Osteocyte (in vitro differentiated cells): ENCODE results near the gene NHLH2. TPM values are rescaled to one million over a fixed set of nuclear protein-coding genes. Genes with fewer than 3 reads are reported as not detected.
A peak's percentile ranks its signal among the peaks of the same experiment; 100 is the strongest.

Experiments
- DNase-seq: peaks from one replicate; pipeline ENCODE4 v3.0.0; 2021; ENCODE audit warnings: mixed read lengths; ENCODE audit not compliant: unreplicated experiment; ENCODE audit errors: extremely low spot score
- H3K27ac Mint-ChIP-seq: one replicate; pipeline ENCODE4 v1.8.0; 2021; ENCODE audit warnings: mild to moderate bottlenecking, mixed read lengths; ENCODE audit not compliant: unreplicated experiment
- H3K27me3 Mint-ChIP-seq: one replicate; pipeline ENCODE4 v1.8.0; 2021; ENCODE audit warnings: mixed read lengths; ENCODE audit not compliant: unreplicated experiment
- H3K36me3 Mint-ChIP-seq: one replicate; pipeline ENCODE4 v1.8.0; 2021; ENCODE audit warnings: mixed read lengths; ENCODE audit not compliant: unreplicated experiment
- H3K4me1 Mint-ChIP-seq: one replicate; pipeline ENCODE4 v1.8.0; 2021; ENCODE audit warnings: mixed read lengths; ENCODE audit not compliant: unreplicated experiment
- H3K4me3 Mint-ChIP-seq: one replicate; pipeline ENCODE4 v1.8.0; 2021; ENCODE audit warnings: mild to moderate bottlenecking, moderate library complexity, mixed read lengths; ENCODE audit not compliant: unreplicated experiment
- H3K9me3 Mint-ChIP-seq: one replicate; pipeline ENCODE4 v1.8.0; 2021; ENCODE audit warnings: mixed read lengths; ENCODE audit not compliant: unreplicated experiment
- total RNA-seq: library from RNA; stranded (reverse); gene quantifications from 2 replicates; pipeline ENCODE4 v1.2.1, GENCODE V29; 2021
- TF ChIP-seq, protein P1 (sequence below): fragments of 200-600 bp; sonication (generic); IDR thresholded peaks from 2 replicates; pipeline ENCODE4 v1.5.0; 2021; ENCODE audit warnings: antibody characterized with exemption, mild to moderate bottlenecking, moderate library complexity

NHLH2 gene
- total RNA-seq, 1 donor from 2014 or later = not detected

DNA sequence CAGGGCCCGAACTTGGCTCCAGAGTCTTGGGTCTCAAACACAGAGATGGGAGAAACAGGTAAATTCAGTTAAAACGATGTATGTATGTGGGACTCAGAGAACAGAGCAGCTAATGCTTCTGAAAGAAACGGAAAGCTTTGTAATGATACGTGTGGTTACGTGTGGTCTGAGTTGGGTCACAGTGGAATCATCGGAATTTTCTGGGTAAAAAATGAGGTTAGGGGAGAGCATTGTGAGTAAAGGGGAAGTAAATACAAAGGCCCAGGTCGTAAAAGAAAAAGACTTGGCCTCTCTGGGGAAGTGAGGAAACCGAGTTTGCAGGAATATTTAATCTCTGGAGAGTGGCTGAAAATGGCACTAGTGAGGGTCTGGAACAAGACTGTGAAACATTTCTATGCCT is 8.3 kb downstream of the NHLH2 start:
- H3K27ac Mint-ChIP-seq = no peak overlapping the region
- H3K9me3 Mint-ChIP-seq = no peaks in the 10 kb centered on the region
- H3K4me3 Mint-ChIP-seq = no peak overlapping the region
- TF ChIP-seq, protein P1, sequence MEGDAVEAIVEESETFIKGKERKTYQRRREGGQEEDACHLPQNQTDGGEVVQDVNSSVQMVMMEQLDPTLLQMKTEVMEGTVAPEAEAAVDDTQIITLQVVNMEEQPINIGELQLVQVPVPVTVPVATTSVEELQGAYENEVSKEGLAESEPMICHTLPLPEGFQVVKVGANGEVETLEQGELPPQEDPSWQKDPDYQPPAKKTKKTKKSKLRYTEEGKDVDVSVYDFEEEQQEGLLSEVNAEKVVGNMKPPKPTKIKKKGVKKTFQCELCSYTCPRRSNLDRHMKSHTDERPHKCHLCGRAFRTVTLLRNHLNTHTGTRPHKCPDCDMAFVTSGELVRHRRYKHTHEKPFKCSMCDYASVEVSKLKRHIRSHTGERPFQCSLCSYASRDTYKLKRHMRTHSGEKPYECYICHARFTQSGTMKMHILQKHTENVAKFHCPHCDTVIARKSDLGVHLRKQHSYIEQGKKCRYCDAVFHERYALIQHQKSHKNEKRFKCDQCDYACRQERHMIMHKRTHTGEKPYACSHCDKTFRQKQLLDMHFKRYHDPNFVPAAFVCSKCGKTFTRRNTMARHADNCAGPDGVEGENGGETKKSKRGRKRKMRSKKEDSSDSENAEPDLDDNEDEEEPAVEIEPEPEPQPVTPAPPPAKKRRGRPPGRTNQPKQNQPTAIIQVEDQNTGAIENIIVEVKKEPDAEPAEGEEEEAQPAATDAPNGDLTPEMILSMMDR = no peak
- peaks cover 12% of the 10 kb centered on the region for H3K4me1 Mint-ChIP-seq
- no peaks in the 10 kb centered on the region for H3K36me3 Mint-ChIP-seq
- peaks cover 78% of the 10 kb centered on the region for H3K27me3 Mint-ChIP-seq
- DNase-seq = no peak

DNA sequence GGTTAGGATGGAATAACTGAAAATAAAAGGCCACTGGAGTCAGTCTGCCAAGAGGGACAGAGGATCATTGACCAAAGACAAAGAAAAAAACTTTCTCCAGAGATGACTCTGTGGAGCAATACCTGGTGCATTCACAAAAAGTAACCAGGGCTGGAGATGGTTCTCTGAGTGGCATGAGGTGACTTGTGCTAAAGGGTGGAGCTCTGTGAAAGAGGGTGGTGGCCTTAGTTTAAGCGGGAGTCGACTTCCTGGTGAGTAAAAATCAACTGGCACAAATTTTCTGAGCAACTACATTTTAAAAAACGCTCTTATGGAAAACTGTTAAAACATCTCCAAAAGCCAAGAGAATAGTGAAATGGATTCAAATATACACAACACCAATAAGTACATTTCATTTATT is 10.0 kb downstream of the NHLH2 start:
- H3K27me3 Mint-ChIP-seq = peaks cover 77% of the 10 kb centered on the region
- no peaks in the 10 kb centered on the region for H3K36me3 Mint-ChIP-seq
- TF ChIP-seq, protein P1 = no peak
- no peak overlapping the region for H3K27ac Mint-ChIP-seq
- H3K9me3 Mint-ChIP-seq = no peaks in the 10 kb centered on the region
- no peak for DNase-seq
- H3K4me3 Mint-ChIP-seq = no peak overlapping the region
- peaks cover 9% of the 10 kb centered on the region for H3K4me1 Mint-ChIP-seq

DNA sequence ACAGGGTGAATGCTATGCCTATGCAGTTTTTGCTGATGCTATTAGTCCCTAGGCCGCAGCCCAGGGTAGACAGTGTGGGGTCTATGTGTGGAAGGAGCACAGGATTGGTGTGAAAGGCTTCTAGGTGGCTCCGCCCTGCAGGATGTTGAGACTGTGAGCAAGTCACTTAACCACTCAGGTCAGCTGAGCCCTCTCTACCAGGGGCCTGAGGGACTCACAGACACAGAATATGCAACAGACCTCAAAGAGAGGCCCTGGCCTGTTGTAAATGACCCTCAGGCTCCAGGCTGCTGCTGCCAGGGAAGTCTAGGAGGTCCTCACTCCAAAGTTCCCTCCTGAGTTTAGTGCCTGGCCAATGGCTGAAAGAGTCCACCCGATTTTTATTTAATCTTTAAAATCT is 11.0 kb downstream of the NHLH2 start:
- H3K4me1 Mint-ChIP-seq = peaks cover 9% of the 10 kb centered on the region
- H3K27me3 Mint-ChIP-seq = peaks cover 76% of the 10 kb centered on the region
- TF ChIP-seq, protein P1 = no peak
- no peak overlapping the region for H3K27ac Mint-ChIP-seq
- no peak for DNase-seq
- H3K9me3 Mint-ChIP-seq = no peaks in the 10 kb centered on the region
- H3K4me3 Mint-ChIP-seq = no peak overlapping the region
- no peaks in the 10 kb centered on the region for H3K36me3 Mint-ChIP-seq

DNA sequence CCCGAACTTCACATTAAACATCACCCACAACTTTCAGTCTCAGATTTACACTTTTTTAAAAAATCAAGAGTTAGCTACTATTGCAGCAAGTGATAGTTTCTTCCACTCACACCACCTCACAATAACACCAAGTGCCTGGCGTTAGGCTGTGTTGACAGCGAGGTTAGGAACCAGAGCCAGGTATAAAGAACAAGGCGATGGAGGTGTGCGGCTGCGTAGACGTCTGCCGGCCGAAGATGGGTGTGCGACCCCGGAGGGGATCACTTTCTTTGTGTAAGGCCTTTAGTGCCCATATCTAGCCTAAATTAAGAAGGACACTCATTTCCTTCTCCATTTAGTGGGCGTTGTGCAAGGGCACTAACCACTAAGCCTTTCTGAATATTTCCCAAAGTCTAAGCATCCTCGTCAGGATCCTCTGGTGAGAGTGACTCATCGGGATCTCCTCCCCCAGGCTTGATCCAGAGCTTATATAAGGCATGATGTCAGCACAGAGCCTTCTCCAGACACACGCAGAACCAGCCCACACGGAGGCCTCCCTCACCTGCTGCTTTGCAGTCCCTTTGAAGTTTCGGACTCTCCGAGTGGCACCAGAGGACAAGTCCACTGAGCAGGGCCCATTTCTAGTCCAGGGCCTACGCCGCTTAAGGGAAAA is 11.8 kb downstream of the NHLH2 start:
- H3K27ac Mint-ChIP-seq = no peak overlapping the region

More for the DNA sequence above, 11.8 kb downstream of the NHLH2 start:
- Mint-ChIP-seq H3K36me3 (no peaks in the 10 kb centered on the region), H3K27me3 (peaks cover 79% of the 10 kb centered on the region), H3K4me3 (peak overlapping the region; percentile 71), H3K9me3 (no peaks in the 10 kb centered on the region), H3K4me1 (peaks cover 9% of the 10 kb centered on the region)
- DNase-seq = no peak
- TF ChIP-seq, protein P1 = no peak
